HG03060 (cell line): Measurements from ENCODE around the gene NDUFB3.
"Not testable (repeated sequence)": the region's sequence is repeated elsewhere in the genome, so short reads cannot be mapped to it uniquely, and the experiment has no call there.

Source experiments
- ATAC-seq: cut with Tn5 transposase; IDR thresholded peaks from one replicate; pipeline ENCODE4 v1.9.1; 2021; ENCODE audit warnings: low read depth, moderate number of reproducible peaks; ENCODE audit not compliant: unreplicated experiment

The NDUFB3 gene

GRCh38 chr2:201084863-201085262 is 13.1 kb downstream of the NDUFB3 start:
- no peak for ATAC-seq

- no peak for ATAC-seq
These were observed 18.8 kb downstream of the NDUFB3 start for GRCh38 chr2:201090574-201090973.

GRCh38 chr2:201093573-201093972 is 21.8 kb downstream of the NDUFB3 start:
- ATAC-seq: no peak

- no peak for ATAC-seq
These were observed 28.7 kb downstream of the NDUFB3 start for GRCh38 chr2:201100497-201100896.

GRCh38 chr2:201105759-201106158 is 34.0 kb downstream of the NDUFB3 start:
- ATAC-seq: no peak

- ATAC-seq: no peak
These were observed 35.8 kb downstream of the NDUFB3 start for GRCh38 chr2:201107624-201108023.

- no peak for ATAC-seq
These were observed 36.5 kb downstream of the NDUFB3 start for GRCh38 chr2:201108341-201108740.

GRCh38 chr2:201109186-201109585 is 37.4 kb downstream of the NDUFB3 start:
- ATAC-seq: no peak

GRCh38 chr2:201110615-201111014 is 38.8 kb downstream of the NDUFB3 start:
- ATAC-seq: no peak

GRCh38 chr2:201111096-201111495 is 39.3 kb downstream of the NDUFB3 start:
- no peak for ATAC-seq

- no peak for ATAC-seq
These were observed 42.5 kb downstream of the NDUFB3 start for GRCh38 chr2:201114350-201114749.

GRCh38 chr2:201114846-201115245 is 43.0 kb downstream of the NDUFB3 start:
- no peak for ATAC-seq

- no peak for ATAC-seq
These were observed 44.5 kb downstream of the NDUFB3 start, which contains the start of gene CFLAR for GRCh38 chr2:201116115-201116958. Gene CFLAR, plus strand, starts transcription at chr2:201116164. Its CDS starts 13,702 bp downstream, at chr2:201129866.

- ATAC-seq: no peak
These were observed 45.3 kb downstream of the NDUFB3 start for GRCh38 chr2:201116959-201117734.

- ATAC-seq: not testable (repeated sequence)
These were observed 45.9 kb downstream of the NDUFB3 start for GRCh38 chr2:201117735-201118094.

- peak; percentile 22 for ATAC-seq
These were observed 46.5 kb downstream of the NDUFB3 start for GRCh38 chr2:201118121-201118960.

GRCh38 chr2:201118961-201119854 is 47.4 kb downstream of the NDUFB3 start:
- no peak for ATAC-seq

GRCh38 chr2:201122276-201122675 is 50.5 kb downstream of the NDUFB3 start:
- no peak for ATAC-seq

- ATAC-seq: no peak
These were observed 54.7 kb downstream of the NDUFB3 start for GRCh38 chr2:201126308-201127151.
